Measurements from ENCODE around the gene TMEM238L.

Gene TMEM238L

DNA sequence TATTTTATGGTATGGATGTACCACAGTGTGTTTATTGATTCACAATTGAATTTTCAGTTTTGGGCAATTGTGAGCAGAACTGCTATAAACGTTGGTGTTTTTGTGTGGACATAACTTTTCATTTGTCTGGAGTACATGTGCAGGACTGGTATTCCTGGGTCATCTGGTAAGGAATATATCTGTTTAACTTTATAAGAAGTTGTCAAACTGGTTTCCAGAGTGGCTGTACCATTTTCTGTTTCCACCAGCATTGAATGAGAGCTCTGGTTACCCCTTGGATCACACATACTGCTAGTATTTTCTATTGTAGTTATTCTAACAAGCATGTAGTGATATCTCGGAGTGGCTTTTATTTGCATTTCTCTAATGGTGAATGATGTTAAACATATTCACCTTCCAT lies 24.3 kb downstream of the TMEM238L start:
- no peak for DNase-seq (ENCODE audit: low read depth, low spot score)
- no peak for TF ChIP-seq CTCF (IDR thresholded peaks at IDR 0.05; ENCODE audit: insufficient read depth, low read length, missing control alignments)
- ChIA-PET CTCF (no interaction called here), POLR2A (no interaction called here)
- H3K4me3 ChIP-seq (ENCODE audit: low read depth, low read length), result no peak overlapping the region

DNA sequence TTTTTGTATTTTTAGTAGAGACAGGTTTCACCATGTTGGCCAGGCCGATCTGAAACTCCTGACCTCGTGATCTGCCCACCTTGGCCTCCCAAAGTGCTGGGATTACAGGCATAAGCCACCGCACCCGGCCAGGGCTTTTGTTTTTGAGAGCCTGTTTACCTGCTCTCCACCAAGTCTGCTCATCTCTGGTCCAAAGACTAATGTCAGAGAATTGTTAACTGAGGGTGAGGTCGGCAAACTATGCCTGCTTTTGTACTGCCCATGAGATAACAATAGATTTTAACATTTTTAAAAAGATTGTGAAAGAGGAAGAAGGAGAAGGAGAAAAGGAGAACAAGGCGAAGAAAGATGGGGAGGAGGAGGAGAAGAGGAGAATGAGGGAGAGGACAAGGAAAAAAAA lies 26.0 kb downstream of the TMEM238L start:
- no peak for DNase-seq (ENCODE audit: low read depth, low spot score)
- CTCF ChIA-PET, result no interaction called here
- no peak for TF ChIP-seq CTCF (IDR thresholded peaks at IDR 0.05; ENCODE audit: insufficient read depth, low read length, missing control alignments)
- H3K4me3 ChIP-seq (ENCODE audit: low read depth, low read length), result no peak overlapping the region
- POLR2A ChIA-PET, result no interaction called here

DNA sequence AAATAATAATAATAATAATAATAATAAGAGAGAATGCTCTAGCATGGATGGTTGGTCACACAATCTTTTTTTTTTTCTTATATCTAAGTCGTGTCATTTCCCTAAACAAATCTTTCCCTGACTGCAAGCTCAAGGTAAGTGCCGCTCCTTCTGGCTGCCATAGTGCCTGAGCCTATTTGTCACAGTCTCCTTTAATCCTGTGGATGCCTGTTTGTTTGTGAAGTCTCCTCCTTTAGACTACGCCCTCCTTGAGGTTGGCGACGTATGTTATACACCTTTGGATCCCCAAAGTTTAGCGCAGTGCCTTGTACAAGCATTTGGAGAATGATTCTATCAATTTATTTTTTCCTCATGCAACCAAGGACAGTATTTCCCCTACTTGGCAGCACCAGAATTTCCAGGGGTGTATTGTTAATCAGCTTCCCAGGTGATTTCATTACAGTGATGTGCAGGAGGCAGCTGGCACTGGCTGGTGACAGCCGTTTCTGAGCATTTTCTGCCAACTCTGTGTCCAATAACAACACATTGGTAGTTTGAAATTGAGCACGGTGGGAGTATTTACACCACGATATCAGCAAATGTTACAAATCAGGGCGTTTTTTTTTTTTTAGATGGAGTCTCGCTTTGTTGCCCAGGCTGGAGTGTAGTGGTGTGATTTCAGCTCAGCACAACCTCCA lies 26.6 kb downstream of the TMEM238L start:
- CTCF ChIA-PET, result no interaction called here
- POLR2A ChIA-PET, result no interaction called here
- no peak for TF ChIP-seq CTCF (IDR thresholded peaks at IDR 0.05; ENCODE audit: insufficient read depth, low read length, missing control alignments)
- no peak overlapping the region for H3K4me3 ChIP-seq (ENCODE audit: low read depth, low read length)
- DNase-seq (ENCODE audit: low read depth, low spot score), result no peak

DNA sequence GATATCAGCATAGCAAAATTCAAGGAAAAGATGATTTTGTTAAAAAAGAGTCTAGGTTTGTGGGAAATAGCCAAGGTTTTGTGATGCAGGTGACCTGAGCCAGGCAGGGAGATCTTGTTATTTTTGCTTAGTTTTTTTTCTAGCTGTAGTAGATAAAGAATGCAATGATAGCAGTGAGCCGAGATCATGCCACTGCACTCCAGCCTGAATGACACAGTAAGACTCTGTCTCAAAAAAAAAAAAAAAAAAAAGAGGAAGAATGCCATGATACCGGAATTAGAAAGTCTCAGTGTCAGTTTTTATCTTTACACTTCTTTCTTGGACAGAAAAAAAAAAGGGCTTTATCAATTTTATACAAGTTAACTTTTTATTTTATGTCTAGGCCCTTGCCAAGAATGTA lies 27.5 kb downstream of the TMEM238L start:
- ChIA-PET CTCF (no interaction called here), POLR2A (no interaction called here)
- H3K4me3 ChIP-seq (ENCODE audit: low read depth, low read length), result no peak overlapping the region
- DNase-seq (ENCODE audit: low read depth, low spot score), result no peak
- no peak for TF ChIP-seq CTCF (IDR thresholded peaks at IDR 0.05; ENCODE audit: insufficient read depth, low read length, missing control alignments)

DNA sequence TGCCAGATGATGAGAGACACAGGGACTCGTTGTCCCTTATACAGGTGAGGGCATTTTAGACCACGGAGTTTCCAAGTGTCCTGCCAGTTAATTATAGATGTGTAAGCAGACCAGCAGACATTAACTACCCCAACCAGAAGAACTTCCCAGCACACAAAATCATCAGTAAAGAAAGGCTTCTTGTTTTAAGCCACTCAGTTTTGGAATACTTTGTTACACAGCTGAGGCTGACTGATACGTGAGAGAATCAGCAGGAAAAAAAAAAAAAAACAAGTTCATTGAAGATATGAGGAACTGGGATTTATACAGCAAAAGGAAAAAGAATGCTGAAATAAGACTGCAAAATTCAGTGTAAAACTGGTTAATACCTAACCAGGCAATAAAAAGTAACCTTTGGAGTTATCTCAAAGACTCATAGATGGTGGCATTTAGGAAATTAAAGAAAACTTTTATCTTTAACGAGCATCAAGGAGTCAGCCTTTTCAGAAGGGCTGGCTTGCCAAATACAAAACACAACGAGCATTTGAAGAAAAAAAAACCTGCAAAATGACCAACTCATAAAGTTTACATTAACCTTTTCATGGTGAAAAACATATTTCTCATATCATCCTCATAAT lies 28.1 kb downstream of the TMEM238L start:
- ChIA-PET POLR2A (no interaction called here), CTCF (no interaction called here)
- DNase-seq (ENCODE audit: low read depth, low spot score), result no peak
- H3K4me3 ChIP-seq (ENCODE audit: low read depth, low read length), result no peak overlapping the region
- no peak for TF ChIP-seq CTCF (IDR thresholded peaks at IDR 0.05; ENCODE audit: insufficient read depth, low read length, missing control alignments)

DNA sequence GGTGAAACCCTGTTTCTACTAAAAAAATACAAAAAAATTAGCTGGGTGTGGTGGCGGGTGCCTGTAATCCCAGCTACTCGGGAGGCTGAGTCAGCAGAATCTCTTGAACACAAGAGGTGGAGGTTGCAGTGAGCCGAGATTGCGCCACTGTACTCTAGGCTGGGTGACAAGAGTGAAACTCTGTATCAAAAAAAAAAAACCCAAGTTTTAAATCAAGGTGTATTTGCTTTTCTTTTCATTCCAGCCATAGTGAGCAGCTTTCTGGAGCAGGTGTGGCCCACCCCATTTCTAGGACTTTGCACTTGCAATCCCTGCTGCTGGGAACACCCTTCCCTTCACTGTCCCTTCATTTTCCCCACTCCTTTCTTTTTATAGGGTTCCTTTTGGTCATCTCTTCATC lies 28.8 kb downstream of the TMEM238L start:
- CTCF ChIA-PET, result no interaction called here
- POLR2A ChIA-PET, result no interaction called here
- no peak for DNase-seq (ENCODE audit: low read depth, low spot score)
- no peak for TF ChIP-seq CTCF (IDR thresholded peaks at IDR 0.05; ENCODE audit: insufficient read depth, low read length, missing control alignments)
- no peak overlapping the region for H3K4me3 ChIP-seq (ENCODE audit: low read depth, low read length)
